Muscle layer of duodenum (tissue), 2 donors: ENCODE results near the gene ZBED3.
A peak's percentile ranks its signal among the peaks of the same experiment; 100 is the strongest.

Experiments used
- H3K27ac ChIP-seq: one replicate; pipeline ENCODE4 v1.7.0; 2013; ENCODE audit warnings: mild to moderate bottlenecking, low read length
- H3K27me3 ChIP-seq: one replicate; pipeline ENCODE4 v1.7.0; 2013; ENCODE audit warnings: low read depth, mild to moderate bottlenecking, control low read depth, low read length
- H3K36me3 ChIP-seq, 2 donors: one replicate each; pipeline ENCODE4 v1.7.0; 2013; ENCODE audit warnings: low read length in 2 of 2, control low read depth in 1 of 2, mild to moderate bottlenecking in 1 of 2; ENCODE audit not compliant: insufficient read depth in 2 of 2, control insufficient read depth in 1 of 2
- H3K4me1 ChIP-seq, 2 donors: one replicate each; pipeline ENCODE4 v1.7.0; 2013; ENCODE audit warnings: low read length in 2 of 2, mild to moderate bottlenecking in 2 of 2, control low read depth in 1 of 2, moderate library complexity in 1 of 2; ENCODE audit not compliant: insufficient read depth in 2 of 2, control insufficient read depth in 1 of 2
- H3K4me3 ChIP-seq, 2 donors: one replicate each; pipeline ENCODE4 v1.7.0; 2013; ENCODE audit warnings: low read length in 2 of 2, low read depth in 1 of 2, mild to moderate bottlenecking in 1 of 2
- H3K9me3 ChIP-seq, 2 donors: one replicate each; pipeline ENCODE4 v1.7.0; 2013; ENCODE audit warnings: low read length in 2 of 2, control low read depth in 1 of 2, mild to moderate bottlenecking in 1 of 2; ENCODE audit not compliant: control insufficient read depth in 1 of 2
- donor health status: healthy.

Gene ZBED3

GRCh38 chr5:77076961-77077828 lies 9.9 kb downstream of the ZBED3 start:
- no peak overlapping the region for H3K27ac ChIP-seq
- H3K9me3 ChIP-seq = no peaks in the 10 kb centered on the region
- H3K4me1 ChIP-seq = peaks cover 0 to 6% of the 10 kb centered on the region in 2 donors
- no peaks in the 10 kb centered on the region for H3K36me3 ChIP-seq
- H3K27me3 ChIP-seq = no peaks in the 10 kb centered on the region
- H3K4me3 ChIP-seq = peak overlapping the region; percentile 42 to 63

- no peak overlapping the region for H3K27ac ChIP-seq
- no peak overlapping the region for H3K4me3 ChIP-seq
- no peaks in the 10 kb centered on the region for H3K27me3 ChIP-seq
- no peaks in the 10 kb centered on the region for H3K9me3 ChIP-seq
- no peaks in the 10 kb centered on the region for H3K36me3 ChIP-seq
- H3K4me1 ChIP-seq = peaks cover 0 to 6% of the 10 kb centered on the region in 2 donors
Observed at GRCh38 chr5:77074745-77075144, 12.3 kb downstream of the ZBED3 start.

GRCh38 chr5:77073667-77074066 lies 13.4 kb downstream of the ZBED3 start:
- Histone ChIP-seq H3K27ac (no peak overlapping the region), H3K4me3 (no peak overlapping the region), H3K9me3 (no peaks in the 10 kb centered on the region), H3K36me3 (no peaks in the 10 kb centered on the region), H3K27me3 (no peaks in the 10 kb centered on the region), H3K4me1 (peaks cover 0 to 6% of the 10 kb centered on the region in 2 donors)

- H3K36me3 ChIP-seq = peaks cover 26 to 35% of the 10 kb centered on the region in 2 donors
- no peak overlapping the region for H3K27ac ChIP-seq
Observed at GRCh38 chr5:77066823-77067442, 20.2 kb downstream of the ZBED3 start.

GRCh38 chr5:77066184-77066583 lies 20.9 kb downstream of the ZBED3 start:
- Histone ChIP-seq H3K4me3 (no peak overlapping the region), H3K27me3 (no peaks in the 10 kb centered on the region), H3K27ac (no peak overlapping the region), H3K4me1 (peaks cover 0 to 3% of the 10 kb centered on the region in 2 donors), H3K36me3 (peaks cover 34 to 42% of the 10 kb centered on the region in 2 donors), H3K9me3 (no peaks in the 10 kb centered on the region)

More at GRCh38 chr5:77066823-77067442, 20.2 kb downstream of the ZBED3 start:
- Histone ChIP-seq H3K4me3 (no peak overlapping the region), H3K27me3 (no peaks in the 10 kb centered on the region), H3K4me1 (peaks cover 0 to 3% of the 10 kb centered on the region in 2 donors), H3K9me3 (no peaks in the 10 kb centered on the region)

- Histone ChIP-seq H3K36me3 (peaks cover 37 to 52% of the 10 kb centered on the region in 2 donors), H3K9me3 (no peaks in the 10 kb centered on the region), H3K4me1 (peaks cover 0 to 3% of the 10 kb centered on the region in 2 donors), H3K4me3 (no peak overlapping the region), H3K27ac (no peak overlapping the region), H3K27me3 (no peaks in the 10 kb centered on the region)
Observed at GRCh38 chr5:77065256-77065655, 21.8 kb downstream of the ZBED3 start.

GRCh38 chr5:77064040-77064439 lies 23.0 kb downstream of the ZBED3 start:
- peaks cover 48 to 63% of the 10 kb centered on the region in 2 donors for H3K36me3 ChIP-seq
- H3K9me3 ChIP-seq = no peaks in the 10 kb centered on the region
- no peaks in the 10 kb centered on the region for H3K27me3 ChIP-seq
- no peak overlapping the region for H3K27ac ChIP-seq
- peaks cover 0 to 3% of the 10 kb centered on the region in 2 donors for H3K4me1 ChIP-seq
- no peak overlapping the region for H3K4me3 ChIP-seq

GRCh38 chr5:77046416-77047073 lies 40.5 kb downstream of the ZBED3 start:
- Histone ChIP-seq H3K9me3 (no peaks in the 10 kb centered on the region), H3K27ac (no peak overlapping the region), H3K27me3 (no peaks in the 10 kb centered on the region), H3K4me3 (no peak overlapping the region), H3K36me3 (peaks cover 19 to 41% of the 10 kb centered on the region in 2 donors), H3K4me1 (no peaks in the 10 kb centered on the region)

- Histone ChIP-seq H3K27ac (no peak overlapping the region), H3K4me1 (peaks cover 0 to 23% of the 10 kb centered on the region in 2 donors), H3K36me3 (peaks cover 28 to 50% of the 10 kb centered on the region in 2 donors), H3K9me3 (no peaks in the 10 kb centered on the region), H3K27me3 (no peaks in the 10 kb centered on the region), H3K4me3 (no peak overlapping the region)
Observed at GRCh38 chr5:77035950-77036349, 51.1 kb downstream of the ZBED3 start.

GRCh38 chr5:77033338-77033737 lies 53.7 kb downstream of the ZBED3 start:
- no peaks in the 10 kb centered on the region for H3K27me3 ChIP-seq
- no peak overlapping the region for H3K4me3 ChIP-seq
- peaks cover 21 to 32% of the 10 kb centered on the region in 2 donors for H3K36me3 ChIP-seq
- H3K27ac ChIP-seq = no peak overlapping the region
- H3K9me3 ChIP-seq = no peaks in the 10 kb centered on the region
- peaks cover 5 to 28% of the 10 kb centered on the region in 2 donors for H3K4me1 ChIP-seq

- peaks cover 21 to 26% of the 10 kb centered on the region in 2 donors for H3K36me3 ChIP-seq
- H3K27ac ChIP-seq = no peak overlapping the region
- peaks cover 5 to 28% of the 10 kb centered on the region in 2 donors for H3K4me1 ChIP-seq
Observed at GRCh38 chr5:77032635-77033034, 54.5 kb downstream of the ZBED3 start.

More at GRCh38 chr5:77032635-77033034, 54.5 kb downstream of the ZBED3 start:
- Histone ChIP-seq H3K4me3 (no peak overlapping the region), H3K9me3 (no peaks in the 10 kb centered on the region), H3K27me3 (no peaks in the 10 kb centered on the region)
